ENCODE measurements around the gene BCAR1.
"Not testable (repeated sequence)": the region's sequence is repeated elsewhere in the genome, so short reads cannot be mapped to it uniquely, and the experiment has no call there.

BCAR1 gene, protein sequence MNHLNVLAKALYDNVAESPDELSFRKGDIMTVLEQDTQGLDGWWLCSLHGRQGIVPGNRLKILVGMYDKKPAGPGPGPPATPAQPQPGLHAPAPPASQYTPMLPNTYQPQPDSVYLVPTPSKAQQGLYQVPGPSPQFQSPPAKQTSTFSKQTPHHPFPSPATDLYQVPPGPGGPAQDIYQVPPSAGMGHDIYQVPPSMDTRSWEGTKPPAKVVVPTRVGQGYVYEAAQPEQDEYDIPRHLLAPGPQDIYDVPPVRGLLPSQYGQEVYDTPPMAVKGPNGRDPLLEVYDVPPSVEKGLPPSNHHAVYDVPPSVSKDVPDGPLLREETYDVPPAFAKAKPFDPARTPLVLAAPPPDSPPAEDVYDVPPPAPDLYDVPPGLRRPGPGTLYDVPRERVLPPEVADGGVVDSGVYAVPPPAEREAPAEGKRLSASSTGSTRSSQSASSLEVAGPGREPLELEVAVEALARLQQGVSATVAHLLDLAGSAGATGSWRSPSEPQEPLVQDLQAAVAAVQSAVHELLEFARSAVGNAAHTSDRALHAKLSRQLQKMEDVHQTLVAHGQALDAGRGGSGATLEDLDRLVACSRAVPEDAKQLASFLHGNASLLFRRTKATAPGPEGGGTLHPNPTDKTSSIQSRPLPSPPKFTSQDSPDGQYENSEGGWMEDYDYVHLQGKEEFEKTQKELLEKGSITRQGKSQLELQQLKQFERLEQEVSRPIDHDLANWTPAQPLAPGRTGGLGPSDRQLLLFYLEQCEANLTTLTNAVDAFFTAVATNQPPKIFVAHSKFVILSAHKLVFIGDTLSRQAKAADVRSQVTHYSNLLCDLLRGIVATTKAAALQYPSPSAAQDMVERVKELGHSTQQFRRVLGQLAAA

DNA sequence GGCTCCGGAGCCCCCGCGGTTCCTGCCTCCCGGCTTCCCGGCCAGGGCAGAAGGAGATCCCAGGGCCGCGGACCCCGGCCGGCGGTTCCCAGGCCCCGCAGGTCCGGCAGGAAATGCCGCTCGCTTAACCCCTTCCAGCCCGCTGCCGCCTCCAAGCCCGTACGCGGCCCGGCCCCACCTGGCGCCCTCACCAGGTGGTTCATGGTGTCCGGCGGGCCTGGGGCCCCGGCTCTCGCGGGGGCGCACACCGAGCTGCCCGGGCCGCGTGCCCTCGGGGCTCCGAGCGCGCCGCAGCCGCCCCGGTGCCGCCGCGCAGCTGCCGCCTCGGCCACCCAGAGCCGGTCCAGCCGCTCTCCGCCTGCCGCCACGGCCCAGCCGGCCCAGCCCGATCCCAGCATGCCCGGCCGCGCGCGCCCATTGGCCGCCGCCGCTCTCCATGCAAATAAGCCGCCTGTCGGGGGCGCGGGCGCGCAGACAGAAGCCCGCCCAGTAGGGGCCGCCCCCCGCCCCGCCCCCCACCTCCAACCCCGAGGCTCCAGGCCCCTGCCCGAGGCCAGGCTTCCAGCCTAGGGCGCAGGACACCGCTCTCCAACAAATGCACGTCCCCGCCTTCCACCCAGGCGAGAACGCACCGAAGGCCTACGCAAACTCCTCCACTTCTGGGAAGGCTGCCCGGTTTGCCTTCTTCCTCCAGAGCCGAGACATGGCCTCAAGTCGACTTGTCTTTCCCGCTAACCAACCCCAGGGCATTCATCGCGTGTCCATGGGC, at the start of gene BCAR1:
BCAR1 (minus strand) TSS at position 345 of the 769 bp plus-strand sequence; CDS start at position 203, 142 bp downstream.
- DNase-seq (ENCODE audit: low read depth): no peak

DNA sequence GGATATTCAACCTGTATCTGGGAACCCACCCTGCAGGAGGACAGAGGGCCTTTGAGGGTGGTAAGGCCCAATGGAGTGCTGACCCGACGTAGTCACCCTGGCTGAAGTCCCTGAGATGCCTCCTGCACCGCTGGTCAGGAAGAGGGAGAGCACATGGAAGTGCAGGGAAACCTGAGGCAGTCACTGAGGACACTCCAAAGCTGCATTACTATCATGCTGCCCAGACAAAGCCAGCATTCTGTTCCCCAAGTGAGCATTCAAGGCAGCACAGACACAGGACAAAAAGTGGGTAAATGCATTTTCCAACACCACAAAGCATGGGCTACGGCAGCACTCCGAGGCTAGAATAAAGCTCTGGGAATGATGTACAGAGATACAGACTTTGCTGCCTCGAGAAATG, 46.8 kb upstream of the BCAR1 start:
- DNase-seq (ENCODE audit: low read depth): no peak

DNA sequence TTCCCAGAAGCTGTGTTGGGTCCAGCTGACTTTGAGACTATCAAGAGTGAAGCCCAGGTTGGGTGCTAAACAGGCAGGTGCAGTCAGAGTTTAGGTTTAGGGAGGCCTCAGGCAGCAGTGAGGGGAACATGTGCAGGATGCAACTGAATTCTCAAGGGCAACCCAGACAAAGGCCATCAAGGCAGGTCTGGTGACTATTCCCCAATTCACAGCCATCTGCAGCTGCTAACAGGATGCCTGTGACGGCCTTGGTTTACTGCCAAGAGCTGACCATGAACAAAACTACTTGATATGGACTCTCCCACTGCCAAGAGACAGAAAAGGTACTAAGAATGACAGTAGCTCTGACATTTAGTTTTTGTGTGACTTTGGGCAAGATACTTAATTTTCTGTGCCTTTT, 45.2 kb upstream of the BCAR1 start:
- DNase-seq (ENCODE audit: low read depth): no peak

DNA sequence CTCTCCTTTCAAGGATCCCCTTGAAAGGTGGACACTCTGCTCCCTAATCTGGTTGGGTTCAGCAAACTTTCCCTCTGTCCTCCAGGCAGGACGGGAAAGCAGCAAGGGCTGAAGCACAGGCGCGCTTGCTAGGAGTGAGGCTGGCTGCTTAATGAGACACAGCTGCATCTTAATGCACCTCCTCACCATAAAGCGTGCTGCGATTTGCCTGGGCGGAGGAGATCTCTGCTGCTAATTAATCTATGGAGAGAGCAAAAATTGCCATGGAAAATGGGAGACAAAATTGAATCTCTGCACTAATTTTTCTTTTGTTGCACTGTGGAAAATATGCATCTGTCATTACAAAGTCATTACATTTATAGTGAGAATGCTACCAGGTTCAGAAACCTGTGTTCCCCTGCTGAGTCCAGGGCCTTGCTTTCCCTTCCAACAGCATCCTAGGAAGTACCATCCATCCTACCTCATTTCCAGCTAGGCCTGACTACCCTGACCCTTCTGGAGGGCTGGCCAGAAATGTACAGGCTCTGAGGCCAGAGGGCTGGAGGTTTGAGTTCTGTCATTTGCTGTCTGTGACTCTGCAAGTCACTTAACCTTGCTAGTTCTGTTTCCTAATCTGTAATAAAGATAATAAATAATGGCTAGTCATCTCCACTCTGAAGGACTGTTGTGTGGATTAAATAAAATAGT, 43.5 kb upstream of the BCAR1 start:
- no peak for DNase-seq (ENCODE audit: low read depth)

DNA sequence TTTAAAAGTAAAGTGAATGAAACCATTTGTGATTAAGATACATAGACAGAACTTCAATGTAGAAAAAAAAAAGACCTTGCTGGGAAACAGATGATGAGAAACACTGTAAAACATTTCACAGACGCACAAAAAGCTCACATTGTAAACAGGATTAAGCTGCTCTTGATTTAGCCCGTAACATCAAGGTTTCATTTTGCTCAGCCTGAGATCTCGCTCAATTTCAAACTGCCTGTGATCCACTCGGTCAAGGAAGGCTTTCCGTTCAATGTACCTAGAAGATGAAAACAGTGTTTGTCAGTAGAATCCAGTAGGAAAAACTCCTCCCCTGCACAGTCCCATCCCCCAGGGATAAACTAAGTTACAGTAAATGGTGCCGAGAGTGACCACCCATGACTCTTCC, 42.3 kb upstream of the BCAR1 start:
- no peak for DNase-seq (ENCODE audit: low read depth)

DNA sequence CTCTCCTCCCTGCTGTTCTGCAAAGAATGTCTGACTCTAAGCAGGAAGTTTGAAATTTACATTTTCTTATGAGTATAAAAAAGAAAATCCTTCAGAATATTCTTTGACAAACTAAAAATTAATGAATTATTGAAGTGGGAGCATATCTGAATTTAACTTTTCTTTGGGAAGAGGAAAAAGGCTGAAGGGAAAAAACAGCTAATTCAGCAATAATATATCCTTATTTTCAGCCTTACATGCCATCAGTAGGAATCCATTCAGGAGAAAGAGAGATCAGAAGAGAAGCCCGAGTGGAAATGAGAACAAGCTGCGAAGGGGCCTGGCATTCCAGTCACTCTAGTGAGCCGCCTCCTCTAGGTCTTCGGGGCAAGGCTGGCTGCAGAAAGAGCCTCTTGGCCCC, 41.7 kb upstream of the BCAR1 start:
- DNase-seq (ENCODE audit: low read depth): no peak

DNA sequence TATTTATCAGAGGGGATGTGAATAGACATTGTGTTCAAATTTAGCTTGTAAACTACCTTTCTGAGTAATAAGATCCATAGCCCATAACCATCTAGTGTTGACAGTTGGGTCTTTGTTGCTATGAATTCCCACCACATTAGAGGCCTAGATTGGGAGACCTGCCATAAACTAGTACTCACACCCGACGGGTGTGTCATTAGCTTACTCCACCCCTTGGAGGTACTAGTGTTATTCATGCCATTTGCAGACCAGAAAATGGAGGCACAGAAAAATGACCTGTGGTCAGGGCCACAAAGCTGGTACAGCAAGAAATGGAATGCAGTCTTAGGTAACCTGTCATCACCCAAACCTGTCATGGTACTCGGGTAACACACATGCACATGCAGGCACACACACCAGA, 41.3 kb upstream of the BCAR1 start:
- no peak for DNase-seq (ENCODE audit: low read depth)

DNA sequence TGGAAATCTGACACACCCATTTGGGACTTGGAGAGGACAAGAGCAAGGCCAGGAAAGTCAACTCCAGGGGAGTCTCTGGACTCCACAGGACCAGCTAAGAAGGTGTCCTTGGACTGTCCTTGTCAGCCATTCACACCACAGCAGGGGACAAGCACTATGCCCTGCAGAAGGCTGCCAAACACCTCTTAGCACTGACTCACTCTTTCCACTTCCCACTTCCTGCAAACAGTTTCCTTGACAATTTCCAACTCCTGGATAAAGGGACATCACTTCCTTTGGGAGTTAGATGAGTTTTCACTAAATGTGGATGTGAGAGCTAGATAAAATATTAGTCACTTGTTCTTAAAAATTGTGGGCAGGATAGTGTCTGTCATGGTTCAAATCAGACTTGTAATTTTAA, 37.8 kb upstream of the BCAR1 start:
- no peak for DNase-seq (ENCODE audit: low read depth)

DNA sequence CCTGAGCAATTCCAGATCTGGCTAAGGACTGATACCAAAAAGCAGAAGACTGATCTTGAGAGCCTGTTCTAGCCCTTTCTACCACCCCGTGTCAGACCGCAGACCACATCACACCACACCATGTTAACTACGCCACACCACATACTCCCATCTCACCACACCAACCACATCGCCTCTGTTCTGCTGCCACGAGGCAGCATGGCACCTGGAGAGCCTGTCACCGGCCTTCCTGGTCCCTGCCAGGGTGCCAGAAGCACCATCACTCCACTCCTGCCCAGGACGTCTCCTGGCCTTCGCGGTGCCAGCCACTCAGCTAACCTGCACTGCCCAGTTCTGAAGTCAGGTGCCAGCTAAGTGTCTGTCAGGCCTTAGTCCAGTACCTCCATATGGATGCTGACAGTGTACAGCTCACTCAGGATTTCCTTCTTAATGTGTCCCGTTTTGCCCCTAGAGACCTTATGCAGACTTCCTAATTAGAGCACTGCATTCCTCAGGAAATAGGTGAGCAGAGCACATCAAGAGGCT, 37.2 kb upstream of the BCAR1 start:
- DNase-seq (ENCODE audit: low read depth): no peak

DNA sequence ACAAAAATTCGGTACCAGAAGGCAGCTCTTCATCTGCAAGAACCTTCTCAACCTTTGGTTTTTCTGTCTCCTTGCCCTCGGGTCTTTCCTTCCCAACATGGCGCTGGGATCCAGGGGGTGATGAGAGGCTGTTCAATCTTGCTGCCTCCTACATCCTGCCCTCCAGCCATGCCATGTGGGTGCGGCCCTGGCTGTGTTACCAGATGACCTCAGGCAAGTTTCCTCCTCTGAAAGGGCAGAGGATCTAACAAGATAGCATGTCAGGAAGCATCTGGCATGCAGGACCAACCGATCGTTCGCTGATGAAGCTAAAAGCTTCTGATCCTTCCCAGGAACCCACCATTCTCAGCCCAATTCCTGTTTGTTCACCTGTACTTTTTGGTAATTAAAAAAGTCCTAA, 36.8 kb upstream of the BCAR1 start:
- no peak for DNase-seq (ENCODE audit: low read depth)

DNA sequence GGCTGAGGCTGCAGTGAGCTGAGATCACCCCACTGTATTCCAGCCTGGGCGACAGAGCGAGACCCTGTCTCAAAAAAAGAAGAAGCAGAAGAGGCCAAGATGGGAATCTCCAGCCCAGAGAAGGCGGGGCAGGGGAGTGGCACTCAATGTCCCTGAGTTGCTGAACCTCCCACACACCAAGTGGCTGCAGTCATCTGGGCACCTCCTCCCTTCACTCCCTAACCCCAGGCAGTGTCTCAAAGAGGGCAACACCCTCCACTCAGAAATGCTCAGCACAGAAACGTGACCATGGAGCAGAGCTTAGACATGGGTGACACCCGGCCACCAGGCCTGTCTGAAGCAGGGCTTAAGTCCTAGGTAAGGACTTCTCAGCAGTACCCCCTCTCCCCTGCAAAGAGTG, 36.3 kb upstream of the BCAR1 start:
- no peak for DNase-seq (ENCODE audit: low read depth)

DNA sequence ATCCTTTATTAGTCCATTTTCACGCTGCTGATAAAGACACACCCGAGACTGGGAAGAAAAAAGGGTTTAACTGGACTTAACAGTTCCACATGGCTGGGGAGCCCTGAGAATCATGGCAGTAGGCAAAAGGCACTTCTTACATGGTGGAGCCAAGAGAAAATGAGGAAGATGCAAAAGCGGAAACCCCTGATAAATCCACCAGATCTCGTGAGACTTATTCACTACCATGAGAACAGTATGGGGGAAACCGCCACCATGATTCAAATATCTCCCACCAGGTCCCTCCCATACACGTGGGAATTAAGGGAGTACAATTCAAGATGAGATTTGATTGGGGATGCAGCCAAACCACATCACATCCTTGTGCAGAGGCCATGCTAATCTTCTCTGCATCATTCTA, 35.0 kb upstream of the BCAR1 start:
- DNase-seq (ENCODE audit: low read depth): no peak

DNA sequence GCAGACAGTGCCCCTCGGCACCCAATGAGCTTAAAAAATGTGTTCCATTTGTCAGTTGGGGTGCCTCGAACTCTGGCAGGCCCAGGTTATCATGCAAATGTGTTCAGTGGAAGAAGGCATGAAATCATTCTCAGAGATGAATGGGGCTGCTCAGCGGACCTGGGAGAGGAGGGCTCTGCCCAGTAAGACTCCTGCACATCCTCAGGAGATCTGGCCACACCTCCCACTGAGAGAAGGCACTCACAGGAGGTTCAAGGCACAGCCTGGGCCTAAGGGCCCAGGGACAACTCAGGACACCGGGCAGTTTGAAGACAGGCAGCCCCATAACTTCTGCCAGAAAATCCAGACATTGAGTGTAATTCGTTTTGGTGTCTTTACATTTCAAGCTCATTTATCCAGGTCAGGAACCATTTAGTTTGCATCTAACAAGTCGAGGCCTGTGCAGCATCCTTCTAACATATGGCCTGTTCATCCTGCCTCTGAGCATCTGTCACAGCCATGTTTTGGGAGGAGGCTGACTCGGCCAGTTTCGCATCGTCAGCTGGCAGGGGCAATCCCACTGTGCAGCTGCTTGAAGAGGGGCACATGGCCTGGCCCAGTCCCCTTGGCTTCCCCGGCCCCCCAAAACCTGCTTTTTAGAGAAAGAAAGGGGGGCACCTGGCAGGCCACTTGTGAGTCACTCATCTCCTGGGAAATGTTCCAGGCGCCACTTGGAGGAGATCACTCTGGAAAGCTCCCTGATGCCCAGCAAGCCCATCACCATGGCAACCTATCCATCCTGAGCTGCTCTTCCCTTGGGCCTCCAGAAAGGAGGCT, 31.2 kb upstream of the BCAR1 start:
- no peak for DNase-seq (ENCODE audit: low read depth)

DNA sequence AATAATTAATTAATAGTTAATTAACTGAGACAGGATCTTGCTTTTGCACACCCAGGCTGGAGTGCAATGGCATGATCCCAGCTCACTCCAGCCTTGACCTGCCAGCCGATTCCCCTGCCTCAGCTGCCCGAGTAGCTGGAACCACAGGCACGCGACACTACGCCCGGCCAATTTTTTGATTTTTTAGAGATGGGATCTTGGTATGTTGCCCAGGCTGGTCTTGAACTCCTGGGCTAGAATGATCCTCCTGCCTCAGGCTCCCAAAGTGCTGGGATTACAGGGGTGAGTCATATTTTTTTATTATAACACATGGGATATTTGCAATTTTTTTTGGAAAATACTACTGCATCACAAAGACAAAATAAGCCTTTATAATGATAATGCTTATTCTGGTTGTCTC, 30.4 kb upstream of the BCAR1 start:
- DNase-seq (ENCODE audit: low read depth): no peak

DNA sequence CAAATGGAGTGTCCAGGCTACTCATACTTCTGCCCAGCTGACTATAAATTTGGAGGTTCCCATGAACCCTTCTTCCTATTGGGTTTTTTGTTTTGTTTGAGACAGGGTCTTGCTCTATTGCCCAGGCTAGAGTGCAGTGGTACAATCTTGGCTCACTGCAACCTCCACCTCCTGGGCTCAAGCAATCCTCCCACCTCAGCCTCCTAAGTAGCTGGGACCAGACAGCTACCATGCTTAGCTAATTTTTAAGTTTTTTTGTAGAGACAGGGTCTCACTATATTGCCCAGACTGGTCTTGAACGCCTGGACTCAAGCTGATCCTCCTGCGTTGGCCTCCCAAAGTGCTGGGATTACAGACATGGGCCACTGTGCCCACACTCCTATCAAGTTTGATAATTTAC, 29.6 kb upstream of the BCAR1 start:
- not testable (repeated sequence) for DNase-seq (ENCODE audit: low read depth)

DNA sequence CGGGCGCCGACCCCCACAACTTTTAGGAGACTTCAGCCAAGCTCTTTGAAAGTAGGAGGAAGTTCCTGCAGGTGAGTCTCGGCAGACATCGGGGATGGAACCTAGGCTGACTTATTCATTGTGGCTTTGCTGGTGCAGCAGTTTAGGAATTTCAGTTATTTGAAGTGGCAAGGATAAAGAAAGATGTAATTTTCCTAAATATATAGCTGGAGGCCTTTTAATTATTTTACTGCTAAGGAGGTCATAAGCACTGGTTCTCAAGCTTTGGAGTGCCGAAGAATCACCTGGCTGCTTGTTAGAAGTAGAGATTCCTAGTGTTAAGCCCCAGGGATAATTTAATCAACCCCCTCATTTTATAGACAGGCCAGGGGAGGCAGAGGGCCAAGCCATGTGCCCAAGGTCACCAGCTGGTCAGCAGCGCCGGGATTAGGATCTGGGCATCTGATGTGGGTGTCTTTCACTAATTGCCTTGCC, 28.9 kb upstream of the BCAR1 start:
- DNase-seq (ENCODE audit: low read depth): no peak

DNA sequence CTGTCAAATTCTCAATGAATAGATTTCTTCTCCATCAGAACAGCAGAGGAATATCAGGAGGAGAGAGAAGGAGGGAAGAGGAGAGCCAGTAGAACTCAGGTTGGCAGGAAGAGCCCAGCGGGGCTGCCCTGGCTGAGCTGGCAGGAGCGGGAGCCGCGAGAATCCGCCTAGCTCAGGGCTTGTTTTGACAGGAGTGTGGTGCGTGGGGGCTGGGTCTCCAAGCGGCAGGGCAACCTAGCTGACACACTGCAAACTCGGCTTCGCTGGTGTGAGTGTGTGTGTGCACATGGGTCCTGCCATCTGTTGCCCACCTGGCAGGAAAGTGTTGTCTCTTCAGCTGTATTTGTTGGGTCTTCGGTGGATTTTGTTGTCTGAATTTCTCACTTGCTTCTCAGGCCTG, 27.9 kb upstream of the BCAR1 start:
- DNase-seq (ENCODE audit: low read depth): no peak

DNA sequence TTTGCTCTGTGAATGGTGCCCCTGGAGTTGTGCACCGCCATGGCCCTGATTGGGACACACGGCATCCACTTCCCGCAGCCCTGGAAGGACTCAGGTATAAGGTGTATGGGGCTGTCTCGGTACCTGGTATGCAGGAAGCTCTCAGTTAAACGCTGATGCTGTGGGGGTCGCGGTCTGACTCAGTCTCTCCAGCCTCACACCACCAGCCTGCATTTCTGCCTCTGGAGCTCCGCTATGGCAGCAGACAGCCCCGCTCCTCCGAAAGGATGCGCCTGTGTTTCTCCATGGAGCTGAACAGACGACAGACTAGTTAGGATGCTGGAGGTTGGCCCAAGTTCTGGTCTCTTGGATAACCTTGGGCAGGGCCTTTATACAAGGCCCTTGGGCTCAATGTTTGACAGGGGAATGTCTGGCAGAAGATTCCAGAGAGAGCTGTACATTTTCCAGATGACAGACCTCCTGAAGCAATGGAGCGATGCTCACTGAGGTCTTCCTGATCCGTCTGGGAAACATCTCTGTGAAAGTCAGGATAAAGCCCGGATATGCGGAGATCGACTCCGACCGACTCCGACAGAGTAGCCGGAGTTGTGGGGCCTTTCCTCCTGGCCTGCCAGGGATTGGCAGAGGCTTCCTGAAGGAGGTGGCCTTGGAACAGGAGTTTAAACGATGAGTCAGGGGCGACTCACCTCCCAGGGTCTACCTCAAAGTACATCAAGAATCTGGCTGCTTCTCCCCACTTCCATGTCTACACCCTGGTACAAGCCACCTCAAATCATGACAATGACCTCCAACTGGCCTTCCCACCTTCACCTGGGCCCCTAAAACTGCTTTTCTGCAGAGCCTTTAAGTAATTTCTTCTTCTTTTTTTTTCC, 21.9 kb upstream of the BCAR1 start:
- DNase-seq (ENCODE audit: low read depth): no peak

DNA sequence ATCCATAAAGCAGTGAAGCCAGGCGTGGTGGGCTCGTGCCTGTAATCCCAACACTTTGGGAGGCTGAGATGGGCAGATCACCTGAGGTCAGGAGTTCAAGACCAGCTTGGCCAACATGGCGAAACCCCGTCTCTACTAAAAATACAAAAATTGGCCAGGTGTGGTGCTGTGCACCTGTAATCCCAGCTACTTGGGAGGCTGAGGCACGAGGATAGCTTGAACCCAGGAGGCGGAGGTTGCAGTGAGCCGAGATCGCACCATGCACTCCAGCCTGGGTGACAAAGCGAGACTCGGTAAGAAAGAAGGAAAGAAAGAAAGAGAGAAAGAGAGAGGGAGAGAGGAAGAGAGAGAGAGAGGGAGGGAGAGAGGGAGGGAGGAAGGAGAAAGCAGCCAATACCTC, 21.2 kb upstream of the BCAR1 start:
- not testable (repeated sequence) for DNase-seq (ENCODE audit: low read depth)

DNA sequence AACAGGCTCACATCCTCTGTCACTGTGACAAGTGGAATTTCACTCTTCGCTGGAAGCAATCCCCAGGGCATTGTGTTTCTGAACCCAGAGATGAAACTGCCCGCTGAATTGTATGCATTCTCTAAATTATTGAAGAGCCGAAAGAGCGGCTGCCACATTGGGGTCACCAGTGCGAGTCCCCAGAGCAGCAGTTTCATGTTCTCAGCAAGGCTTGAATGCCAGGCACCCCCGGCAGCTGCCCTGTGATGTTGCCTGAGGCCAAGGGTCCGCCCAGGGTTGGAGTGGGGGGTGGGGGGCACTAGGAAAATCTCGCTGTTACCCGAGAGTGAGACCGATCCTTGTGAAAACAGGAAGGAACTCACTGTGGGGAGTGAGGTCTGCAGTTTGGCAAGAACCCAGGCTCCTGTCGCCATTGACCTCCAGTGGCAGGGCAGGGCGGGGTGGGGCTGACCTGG, 20.7 kb upstream of the BCAR1 start:
- DNase-seq (ENCODE audit: low read depth): no peak
